ENCODE results near the gene ARHGAP6. TPM values are rescaled to one million over a fixed set of nuclear protein-coding genes. Genes with fewer than 3 reads are reported as not detected.

Gene ARHGAP6
- total and polyA plus RNA-seq, 9 donors: 14.1 to 32.9 (median 20.3) TPM

GRCh38 chrX:11435568-11435967 lies 230.2 kb downstream of the ARHGAP6 start:
- H3K27me3 ChIP-seq: no peaks in the 10 kb centered on the region
- no peak overlapping the region for H3K4me3 ChIP-seq
- no peaks in the 10 kb centered on the region for H3K9me3 ChIP-seq
- DNase-seq: no peak
- no peaks in the 10 kb centered on the region for H3K36me3 ChIP-seq
- 36 to 46% (median 44%) methylated on average over 4 of the region's 4 CpGs for WGBS, 3 donors
- peaks cover 3% of the 10 kb centered on the region for H3K4me1 ChIP-seq (ENCODE audit: insufficient read depth)
- no peak for TF ChIP-seq POLR2A (IDR thresholded peaks at IDR 0.05)
- TF ChIP-seq CTCF (IDR thresholded peaks at IDR 0.05): no peak
- no peak for TF ChIP-seq EP300 (IDR thresholded peaks at IDR 0.05)
- intact Hi-C loops (cut with DNase I): no loop called here
- no peak overlapping the region for H3K27ac ChIP-seq

GRCh38 chrX:11434607-11435006 lies 231.1 kb downstream of the ARHGAP6 start:
- H3K4me1 ChIP-seq (ENCODE audit: insufficient read depth): peaks cover 3% of the 10 kb centered on the region
- no peaks in the 10 kb centered on the region for H3K36me3 ChIP-seq
- DNase-seq: no peak
- H3K27me3 ChIP-seq: no peaks in the 10 kb centered on the region
- H3K27ac ChIP-seq: no peak overlapping the region
- no peak overlapping the region for H3K4me3 ChIP-seq
- intact Hi-C loops (cut with DNase I): no loop called here
- H3K9me3 ChIP-seq: no peaks in the 10 kb centered on the region
- 51 to 60% (median 57%) methylated on average over 3 of the region's 3 CpGs for WGBS, 3 donors
- no peak for TF ChIP-seq EP300 (IDR thresholded peaks at IDR 0.05)
- no peak for TF ChIP-seq CTCF (IDR thresholded peaks at IDR 0.05)

- Histone ChIP-seq H3K4me3 (no peak overlapping the region), H3K4me1 (ENCODE audit: insufficient read depth) (no peaks in the 10 kb centered on the region), H3K27me3 (no peaks in the 10 kb centered on the region), H3K27ac (no peak overlapping the region), H3K36me3 (no peaks in the 10 kb centered on the region), H3K9me3 (no peaks in the 10 kb centered on the region)
- intact Hi-C loops (cut with DNase I): no loop called here
- WGBS, 3 donors: 61 to 88% (median 74%) methylated on average over 1 of the region's 1 CpG
- no peak for DNase-seq
- TF ChIP-seq CTCF (IDR thresholded peaks at IDR 0.05) (no peak), EP300 (IDR thresholded peaks at IDR 0.05) (no peak), POLR2A (IDR thresholded peaks at IDR 0.05) (no peak)
These were observed 233.9 kb downstream of the ARHGAP6 start for GRCh38 chrX:11431786-11432185.

GRCh38 chrX:11430271-11430670 lies 235.4 kb downstream of the ARHGAP6 start:
- Histone ChIP-seq H3K27ac (no peak overlapping the region), H3K4me3 (no peak overlapping the region), H3K36me3 (no peaks in the 10 kb centered on the region), H3K9me3 (no peaks in the 10 kb centered on the region), H3K4me1 (ENCODE audit: insufficient read depth) (no peaks in the 10 kb centered on the region), H3K27me3 (no peaks in the 10 kb centered on the region)
- TF ChIP-seq EP300 (IDR thresholded peaks at IDR 0.05) (no peak), CTCF (IDR thresholded peaks at IDR 0.05) (no peak), POLR2A (IDR thresholded peaks at IDR 0.05) (no peak)
- intact Hi-C loops (cut with DNase I): no loop called here
- no peak for DNase-seq

Measured in ovary (tissue), 9 donors.